Mucosa of rectum (tissue), 2 donors: Measurements from ENCODE around the gene FH.

Source experiments
- H3K27ac ChIP-seq, 2 donors: one replicate each; pipeline ENCODE4 v1.7.0; 2013; ENCODE audit warnings: inconsistent platforms in 2 of 2, low read depth in 2 of 2, low read length in 2 of 2
- H3K27me3 ChIP-seq, 2 donors: one replicate each; pipeline ENCODE4 v1.7.0; 2013; ENCODE audit warnings: low read length in 2 of 2; ENCODE audit not compliant: control insufficient read depth in 2 of 2, insufficient read depth in 2 of 2
- H3K36me3 ChIP-seq, 2 donors: one replicate each; pipeline ENCODE4 v1.7.0; 2013; ENCODE audit warnings: low read length in 2 of 2; ENCODE audit not compliant: control insufficient read depth in 2 of 2, insufficient read depth in 2 of 2
- H3K4me1 ChIP-seq, 2 donors: one replicate each; pipeline ENCODE4 v1.7.0; 2013; ENCODE audit warnings: low read length in 2 of 2, mild to moderate bottlenecking in 1 of 2; ENCODE audit not compliant: control insufficient read depth in 2 of 2, insufficient read depth in 2 of 2
- H3K4me3 ChIP-seq, 2 donors: one replicate each; pipeline ENCODE4 v1.7.0; 2013; ENCODE audit warnings: low read length in 2 of 2
- H3K9ac ChIP-seq, 2 donors: one replicate each; pipeline ENCODE4 v1.7.0; 2013; ENCODE audit warnings: low read length in 2 of 2, low read depth in 1 of 2, mild to moderate bottlenecking in 1 of 2
- H3K9me3 ChIP-seq, 2 donors: one replicate each; pipeline ENCODE4 v1.7.0; 2013; ENCODE audit warnings: low read length in 2 of 2; ENCODE audit not compliant: control insufficient read depth in 2 of 2
- donor health status: healthy.
- donor health status: Normal muscosa, but diverticular disease.

The FH gene

GRCh38 chr1:241519308-241520079, at the start of gene FH:
Gene FH, minus strand, starts transcription at chr1:241519755. Its CDS starts 33 bp downstream, at chr1:241519722.
- peak within 1 kb of the TSS; percentile 90 to 96 for H3K4me3 ChIP-seq
- H3K27ac ChIP-seq = peak within 1 kb of the TSS; percentile 92 to 94
- peak within 1 kb of the TSS; percentile 78 to 88 for H3K9ac ChIP-seq
- H3K9me3 ChIP-seq = no peaks in the 10 kb centered on the region
- H3K36me3 ChIP-seq = no peaks in the 10 kb centered on the region
- H3K27me3 ChIP-seq = no peaks in the 10 kb centered on the region
- peaks cover 0 to 4% of the 10 kb centered on the region in 2 donors for H3K4me1 ChIP-seq

GRCh38 chr1:241560849-241561187, 41.3 kb upstream of the FH start:
- Histone ChIP-seq H3K4me1 (no peaks in the 10 kb centered on the region), H3K9ac (no peak overlapping the region), H3K4me3 (no peak overlapping the region), H3K27ac (no peak overlapping the region), H3K27me3 (no peaks in the 10 kb centered on the region), H3K36me3 (no peaks in the 10 kb centered on the region), H3K9me3 (no peaks in the 10 kb centered on the region)

GRCh38 chr1:241560146-241560848, 40.7 kb upstream of the FH start:
- no peak overlapping the region for H3K9ac ChIP-seq
- H3K4me3 ChIP-seq = no peak overlapping the region
- no peaks in the 10 kb centered on the region for H3K27me3 ChIP-seq
- no peaks in the 10 kb centered on the region for H3K9me3 ChIP-seq
- no peaks in the 10 kb centered on the region for H3K36me3 ChIP-seq
- H3K27ac ChIP-seq = no peak overlapping the region
- no peaks in the 10 kb centered on the region for H3K4me1 ChIP-seq

GRCh38 chr1:241557551-241558193, 38.1 kb upstream of the FH start:
- Histone ChIP-seq H3K36me3 (no peaks in the 10 kb centered on the region), H3K4me3 (no peak overlapping the region), H3K9ac (no peak overlapping the region)

GRCh38 chr1:241557031-241557430, 37.5 kb upstream of the FH start:
- Histone ChIP-seq H3K27ac (no peak overlapping the region), H3K4me3 (no peak overlapping the region), H3K36me3 (no peaks in the 10 kb centered on the region), H3K27me3 (no peaks in the 10 kb centered on the region), H3K9me3 (no peaks in the 10 kb centered on the region), H3K4me1 (no peaks in the 10 kb centered on the region), H3K9ac (no peak overlapping the region)

More at GRCh38 chr1:241557551-241558193, 38.1 kb upstream of the FH start:
- no peaks in the 10 kb centered on the region for H3K4me1 ChIP-seq
- H3K27me3 ChIP-seq = no peaks in the 10 kb centered on the region
- H3K27ac ChIP-seq = no peak overlapping the region
- H3K9me3 ChIP-seq = no peaks in the 10 kb centered on the region

GRCh38 chr1:241555526-241555925, 36.0 kb upstream of the FH start:
- H3K4me1 ChIP-seq = no peaks in the 10 kb centered on the region
- no peaks in the 10 kb centered on the region for H3K36me3 ChIP-seq
- H3K9me3 ChIP-seq = no peaks in the 10 kb centered on the region
- no peaks in the 10 kb centered on the region for H3K27me3 ChIP-seq
- no peak overlapping the region for H3K4me3 ChIP-seq
- H3K27ac ChIP-seq = no peak overlapping the region
- H3K9ac ChIP-seq = no peak overlapping the region

GRCh38 chr1:241553886-241554592, 34.5 kb upstream of the FH start:
- no peaks in the 10 kb centered on the region for H3K4me1 ChIP-seq
- H3K27me3 ChIP-seq = no peaks in the 10 kb centered on the region
- H3K9me3 ChIP-seq = no peaks in the 10 kb centered on the region
- no peak overlapping the region for H3K27ac ChIP-seq
- H3K9ac ChIP-seq = no peak overlapping the region
- H3K4me3 ChIP-seq = no peak overlapping the region
- no peaks in the 10 kb centered on the region for H3K36me3 ChIP-seq

GRCh38 chr1:241551759-241552638, 32.4 kb upstream of the FH start:
- Histone ChIP-seq H3K27me3 (no peaks in the 10 kb centered on the region), H3K27ac (peak overlapping the region; percentile 21 to 68), H3K36me3 (no peaks in the 10 kb centered on the region), H3K9me3 (no peaks in the 10 kb centered on the region), H3K4me1 (no peaks in the 10 kb centered on the region), H3K4me3 (peak overlapping the region; percentile 16 to 62), H3K9ac (peak overlapping the region; percentile 12 to 24)

- no peak overlapping the region for H3K9ac ChIP-seq
- no peaks in the 10 kb centered on the region for H3K36me3 ChIP-seq
- H3K27ac ChIP-seq = no peak overlapping the region
- no peaks in the 10 kb centered on the region for H3K27me3 ChIP-seq
- H3K4me3 ChIP-seq = no peak overlapping the region
- H3K9me3 ChIP-seq = no peaks in the 10 kb centered on the region
- no peaks in the 10 kb centered on the region for H3K4me1 ChIP-seq
Observed at GRCh38 chr1:241550318-241550717, 30.8 kb upstream of the FH start.
